ENCODE data around the gene PIK3C2G. TPM values are rescaled to one million over a fixed set of nuclear protein-coding genes. Genes with fewer than 3 reads are reported as not detected.

PIK3C2G gene
- total and polyA plus RNA-seq, 2 of the 13 experiments (the other 11 are each of a cell fraction or from before 2014, with no cell fraction given), result not detected

GRCh38 chr12:18246066-18246465, 15.3 kb upstream of the PIK3C2G start:
- no peak overlapping the region for H3K9ac ChIP-seq (ENCODE audit: insufficient read depth, low read depth, low read length)
- no peak for ATAC-seq
- TF ChIP-seq TBX3 (IDR thresholded peaks at IDR 0.05; ENCODE audit: borderline replicate concordance), result no peak
- no peak for TF ChIP-seq THYN1 (CRISPR knock-in tag; IDR thresholded peaks at IDR 0.05; ENCODE audit: borderline replicate concordance, low read depth)
- TF ChIP-seq KMT2A (CRISPR knock-in tag; IDR thresholded peaks at IDR 0.05), result no peak
- no peak for TF ChIP-seq IRF2 (CRISPR knock-in tag; IDR thresholded peaks at IDR 0.05)
- no peak for TF ChIP-seq ZXDC (CRISPR knock-in tag; IDR thresholded peaks at IDR 0.05)
- TF ChIP-seq ZNF510 (CRISPR knock-in tag; IDR thresholded peaks at IDR 0.05; ENCODE audit: low read depth), result no peak
- no peak for TF ChIP-seq ZNF782 (CRISPR knock-in tag; IDR thresholded peaks at IDR 0.05; ENCODE audit: borderline replicate concordance)
- TF ChIP-seq ZBTB44 (CRISPR knock-in tag; IDR thresholded peaks at IDR 0.05), result no peak
- TF ChIP-seq ZBTB40 (IDR thresholded peaks at IDR 0.05), result no peak
- TF ChIP-seq ZBTB40 (CRISPR knock-in tag; IDR thresholded peaks at IDR 0.05), result no peak
- TF ChIP-seq LCORL (IDR thresholded peaks at IDR 0.05), result no peak
- no peak for TF ChIP-seq LCORL (CRISPR knock-in tag; IDR thresholded peaks at IDR 0.05)
- no peak for TF ChIP-seq CCAR2 (optimal IDR thresholded peaks at IDR 0.05; ENCODE audit: low read depth, low read length)
- H3K4me2 ChIP-seq (ENCODE audit: low read depth, low read length), result no peak overlapping the region
- no peaks in the 10 kb centered on the region for H3K36me3 ChIP-seq (replicated peaks in 1 of 2; ENCODE audit: control insufficient read depth in 1 of 2, insufficient read depth in 2 of 2, low read length in 2 of 2)
- H3K79me2 ChIP-seq (ENCODE audit: insufficient read depth, low read length), result no peaks in the 10 kb centered on the region
- BruUV-seq (replicated peaks), result no TSS peak
- FAIRE-seq, result no peak
- intact Hi-C loops (cut with micrococcal nuclease; ENCODE audit: unreplicated experiment), result no loop called here
- 0% methylated on average over 1 of the region's 1 CpG for WGBS (ENCODE audit: low lambda C conversion rate)
- H2AFZ ChIP-seq (ENCODE audit: low read length), result no peak overlapping the region
- peaks cover 8% of the 10 kb centered on the region for H3K4me1 ChIP-seq (ENCODE audit: insufficient read depth, low read length)
- ChIA-PET POLR2A (no interaction called here), CTCF (ENCODE audit: low intra/inter-chr PET ratio, low total read pairs) (no interaction called here)
- no peaks in the 10 kb centered on the region for H4K20me1 ChIP-seq (ENCODE audit: insufficient read depth, low read length)
- no peak overlapping the region for H3K27ac ChIP-seq (ENCODE audit: extremely low read length, insufficient read depth, low read length)
- no peaks in the 10 kb centered on the region for H3K27me3 ChIP-seq (ENCODE audit: control insufficient read depth in 1 of 2, insufficient read depth in 2 of 2, low read length in 2 of 2)
- H3K4me3 ChIP-seq (replicated peaks in 1 of 3; ENCODE audit: insufficient read depth in 1 of 3, low read depth in 2 of 3, low read length in 3 of 3), result no peak overlapping the region
- no peaks in the 10 kb centered on the region for H3K9me3 ChIP-seq (ENCODE audit: low read length)
- DNase-seq (ENCODE audit: low spot score), result no peak
- in situ Hi-C loops (cut with HindIII; ENCODE audit: extremely low pct_ligation_motif_present, low pct_unique_long_range_greater_than_20kb), result no loop called here
